ENCODE measurements around the gene FLT3.

GRCh38 chr13:28117689-28118377, 17.5 kb upstream of the FLT3 start:
- TF ChIP-seq CTCF (IDR thresholded peaks at IDR 0.05) (no peak), POLR2A (IDR thresholded peaks at IDR 0.05) (no peak)
